A549 treated with RU486 at 1 μM for 4 hours (cell line): ENCODE results near the gene ZNF169. TPM values are rescaled to one million over a fixed set of nuclear protein-coding genes. Genes with fewer than 3 reads are reported as not detected.

Experiments
- total RNA-seq: library from RNA; stranded (reverse); fragments of 200-300 nt; extraction: Qiagen RNA extraction; gene quantifications from 5 replicates; pipeline ENCODE4 v1.2.3, GENCODE V29; 2022; ENCODE audit warnings: low read depth

The ZNF169 gene
- total RNA-seq = 1.4 to 2.4 TPM (median 1.7 TPM) in 5 replicates

DNA sequence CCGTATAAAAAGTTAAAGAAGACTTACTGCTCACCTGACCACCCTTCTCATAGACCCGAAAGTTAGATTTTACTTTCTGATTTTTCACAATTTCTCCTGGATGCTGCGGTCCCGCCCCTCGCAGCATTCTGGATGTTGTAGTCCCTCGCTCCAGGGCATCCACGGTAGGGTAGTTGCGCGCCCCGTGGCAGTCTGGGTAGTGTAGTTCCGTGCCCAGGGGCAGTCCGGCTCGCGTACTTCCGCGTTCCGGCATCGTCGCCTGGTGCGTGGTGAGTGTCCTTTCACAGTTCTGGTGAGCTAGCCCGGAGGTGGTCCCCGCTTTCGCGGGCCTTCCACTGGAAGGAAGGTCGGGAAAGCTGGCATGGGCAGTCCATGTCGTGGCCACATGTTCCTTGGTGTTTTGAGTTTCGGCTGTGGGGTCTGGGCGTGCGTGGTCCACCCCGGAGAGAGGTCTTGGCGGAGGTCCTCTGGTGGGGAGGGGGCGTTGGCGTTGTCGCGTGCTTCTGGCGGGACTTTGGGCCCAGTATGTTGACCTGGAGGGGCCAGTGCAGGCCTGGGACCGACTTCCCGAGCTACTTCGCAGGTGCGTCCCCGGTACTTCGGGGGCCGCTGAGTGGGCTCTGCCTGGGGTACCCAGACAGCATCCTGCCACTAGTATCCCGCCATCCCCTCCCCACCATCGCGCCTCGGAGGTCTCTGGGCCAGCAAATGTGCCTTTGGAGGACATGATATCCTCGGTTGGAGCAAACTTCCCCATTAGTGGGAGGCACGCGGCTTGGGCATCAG lies at the start of gene ZNF169:
Gene ZNF169, plus strand, starts transcription at position 222 of the 786 bp plus-strand sequence. CDS start 19,515 bp downstream, outside the sequence.

GRCh38 chr9:94328544-94328943 lies 69.4 kb downstream of the ZNF169 start, which contains the start of gene NUTM2F:
Gene NUTM2F, minus strand, starts transcription at chr9:94328644. Its CDS starts 21 bp downstream, at chr9:94328623.

Other genes with a start within 250 kb of the ZNF169 start
- gene PTPDC1, start 174.8 kb upstream of the ZNF169 start, total RNA-seq = 2.6 to 4.3 TPM (median 4.2 TPM) in 5 replicates
- not detected in 5 replicates for gene NUTM2F, start 69.3 kb downstream of the ZNF169 start, total RNA-seq